WTC11 (cell line): ENCODE results near the gene SEL1L3. TPM values are rescaled to one million over a fixed set of nuclear protein-coding genes. Genes with fewer than 3 reads are reported as not detected.

Experiments
- ATAC-seq: fragments of 200-7000 bp; cut with Tn5 transposase; 2 replicates; pipeline ENCODE4 v1.10.0; 2021; ENCODE audit warnings: mild to moderate bottlenecking, moderate library complexity
- CTCF ChIA-PET: fragments of 300-600 bp; sonication (Branson Sonifier 250); formaldehyde crosslinking; loops from one replicate; lab custom pipeline; 2021; ENCODE audit warnings: antibody characterized with exemption; lab: Charles Lee
- POLR2A ChIA-PET: fragments of 350-600 bp; sonication (Branson Sonifier 250); formaldehyde crosslinking; loops from one replicate; lab custom pipeline; 2021; ENCODE audit warnings: antibody characterized with exemption; lab: Charles Lee
- DNase-seq: peaks from one replicate; pipeline ENCODE4 v3.0.0; 2021; ENCODE audit warnings: low spot score
- H3K27ac Mint-ChIP-seq: 2 replicates; pipeline ENCODE4 v1.8.0; 2021; ENCODE audit warnings: mixed read lengths
- H3K27me3 Mint-ChIP-seq: 2 replicates; pipeline ENCODE4 v1.8.0; 2021; ENCODE audit warnings: low read depth, mild to moderate bottlenecking, moderate library complexity, mixed read lengths
- H3K36me3 Mint-ChIP-seq: 2 replicates; pipeline ENCODE4 v1.8.0; 2021; ENCODE audit warnings: mixed read lengths
- H3K4me1 Mint-ChIP-seq: 2 replicates; pipeline ENCODE4 v1.8.0; 2022; ENCODE audit warnings: mixed read lengths
- H3K4me3 Mint-ChIP-seq: 2 replicates; pipeline ENCODE4 v1.8.0; 2021; ENCODE audit warnings: mild to moderate bottlenecking, moderate library complexity, mixed read lengths
- H3K9me3 Mint-ChIP-seq: 2 replicates; pipeline ENCODE4 v1.8.0; 2021; ENCODE audit warnings: mixed read lengths
- ATF1 ChIP-seq: sonication (generic); formaldehyde crosslinking; IDR thresholded peaks from 2 replicates; pipeline ENCODE4 v1.8.1; 2023; ENCODE audit warnings: mild to moderate bottlenecking, moderate library complexity, missing genetic modification reagents
- CTCF ChIP-seq: fragments of 200-600 bp; IDR thresholded peaks from 2 replicates; pipeline ENCODE4 v1.8.0; 2022; ENCODE audit warnings: antibody characterized with exemption
- ESRRA ChIP-seq: sonication (generic); formaldehyde crosslinking; IDR thresholded peaks from 2 replicates; pipeline ENCODE4 v1.8.1; 2022; ENCODE audit warnings: mild to moderate bottlenecking, missing genetic modification reagents, borderline replicate concordance
- FOXK1 ChIP-seq: sonication (generic); formaldehyde crosslinking; IDR thresholded peaks from 2 replicates; pipeline ENCODE4 v1.8.0; 2022; ENCODE audit warnings: mild to moderate bottlenecking, moderate library complexity, missing genetic modification reagents
- GRHL2 ChIP-seq: fragments of 250-450 bp; sonication (Bioruptor Pico); IDR thresholded peaks from 2 replicates; pipeline ENCODE4 v1.8.0; 2022; ENCODE audit warnings: mild to moderate bottlenecking, moderate library complexity; ENCODE audit not compliant: insufficient replicate concordance, severe bottlenecking
- IRF1 ChIP-seq: sonication (generic); formaldehyde crosslinking; IDR thresholded peaks from 2 replicates; pipeline ENCODE4 v1.8.0; 2023; ENCODE audit warnings: missing genetic modification reagents
- IRF2 ChIP-seq: sonication (generic); formaldehyde crosslinking; IDR thresholded peaks from 2 replicates; pipeline ENCODE4 v1.8.0; 2022; ENCODE audit warnings: low read depth, missing genetic modification reagents, borderline replicate concordance
- JAZF1 ChIP-seq: fragments of 250-450 bp; sonication (Bioruptor Pico); IDR thresholded peaks from 2 replicates; pipeline ENCODE4 v1.9.0; 2021; ENCODE audit warnings: moderate library complexity, mild to moderate bottlenecking, inconsistent platforms
- KAT7 ChIP-seq: sonication (generic); formaldehyde crosslinking; IDR thresholded peaks from 2 replicates; pipeline ENCODE4 v1.8.1; 2023; ENCODE audit warnings: missing genetic modification reagents, mild to moderate bottlenecking, borderline replicate concordance
- NR3C1 ChIP-seq: sonication (generic); formaldehyde crosslinking; conservative IDR thresholded peaks from 2 replicates; pipeline ENCODE4 v1.8.1; 2023; ENCODE audit warnings: low read depth, mild to moderate bottlenecking, missing genetic modification reagents
- PRDM15 ChIP-seq: sonication (generic); formaldehyde crosslinking; IDR thresholded peaks from 2 replicates; pipeline ENCODE4 v1.8.0; 2022; ENCODE audit warnings: missing genetic modification reagents
- ZBTB43 ChIP-seq: sonication (generic); formaldehyde crosslinking; IDR thresholded peaks from 2 replicates; pipeline ENCODE4 v1.8.1; 2023; ENCODE audit warnings: mild to moderate bottlenecking, missing genetic modification reagents
- ZNF138 ChIP-seq: sonication (generic); formaldehyde crosslinking; conservative IDR thresholded peaks from 2 replicates; pipeline ENCODE4 v1.8.1; 2022; ENCODE audit warnings: mild to moderate bottlenecking, moderate library complexity, missing genetic modification reagents
- ZNF232 ChIP-seq: sonication (generic); formaldehyde crosslinking; IDR thresholded peaks from 2 replicates; pipeline ENCODE4 v1.8.0; 2022; ENCODE audit warnings: mild to moderate bottlenecking, missing genetic modification reagents
- ZNF396 ChIP-seq: fragments of 250-450 bp; sonication (Bioruptor Pico); IDR thresholded peaks from 2 replicates; pipeline ENCODE4 v1.8.0; 2021; ENCODE audit warnings: mild to moderate bottlenecking, moderate library complexity, borderline replicate concordance
- ZNF416 ChIP-seq: fragments of 250-450 bp; sonication (Bioruptor Pico); IDR thresholded peaks from 2 replicates; pipeline ENCODE4 v1.9.0; 2021; ENCODE audit warnings: mild to moderate bottlenecking, inconsistent platforms
- ZNF671 ChIP-seq: fragments of 250-450 bp; sonication (Bioruptor Pico); IDR thresholded peaks from 2 replicates; pipeline ENCODE4 v1.8.0; 2021; ENCODE audit warnings: mild to moderate bottlenecking
- ZSCAN18 ChIP-seq: fragments of 250-450 bp; sonication (Bioruptor Pico); IDR thresholded peaks from 2 replicates; pipeline ENCODE4 v2.1.2; 2022; ENCODE audit warnings: mild to moderate bottlenecking, moderate library complexity
- total RNA-seq: library from RNA; stranded (reverse); gene quantifications from 3 replicates; pipeline ENCODE4 v1.2.3, GENCODE V29; 2021
- TF ChIP-seq, protein P1 (sequence below): sonication (generic); formaldehyde crosslinking; IDR thresholded peaks from 2 replicates; pipeline ENCODE4 v1.8.0; 2022; ENCODE audit warnings: mild to moderate bottlenecking, missing genetic modification reagents
- TF ChIP-seq, protein P2 (sequence below): sonication (generic); formaldehyde crosslinking; IDR thresholded peaks from 2 replicates; pipeline ENCODE4 v1.8.1; 2023; ENCODE audit warnings: mild to moderate bottlenecking, missing genetic modification reagents, moderate library complexity

Gene SEL1L3
- total RNA-seq, 1 experiment from 2014 or later: 31.5 TPM

DNA sequence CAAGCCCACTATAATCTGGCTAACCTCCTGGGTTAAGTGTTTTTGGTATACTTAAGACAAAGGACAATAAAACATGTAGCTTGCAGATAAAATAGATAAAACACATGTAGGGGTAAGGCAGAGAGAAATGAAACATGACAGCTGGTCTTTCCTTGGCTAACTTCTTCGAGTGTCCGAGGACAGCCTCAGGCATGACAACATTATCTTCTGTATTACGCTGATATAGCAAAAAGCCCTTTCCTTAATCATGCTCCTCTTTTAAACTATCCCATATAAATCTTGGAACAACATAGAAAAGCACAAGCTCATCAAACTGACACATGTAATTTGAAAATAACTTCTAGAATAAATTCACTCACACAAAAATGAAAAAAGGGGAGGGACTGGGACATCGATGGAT lies 91.1 kb downstream of the SEL1L3 start:
- H3K27me3 Mint-ChIP-seq: no peaks in the 10 kb centered on the region
- ATAC-seq: no peak
- H3K36me3 Mint-ChIP-seq: peaks cover 10% of the 10 kb centered on the region
- H3K27ac Mint-ChIP-seq: no peak overlapping the region
- ChIA-PET CTCF (interaction anchor here (1.5 to 2.1 kb wide), 3 partner anchors 21 to 332 kb away, joined by 6 to 7 read pairs (median 7); no protein-coding TSS in a partner anchor), POLR2A (interaction anchor here (1.0 kb wide), 1 partner anchor 9 kb away, joined by 3 read pairs; no protein-coding TSS in a partner anchor)
- H3K4me1 Mint-ChIP-seq: peaks cover 11% of the 10 kb centered on the region
- DNase-seq: no peak
- H3K4me3 Mint-ChIP-seq: no peak overlapping the region
- TF ChIP-seq ATF1 (CRISPR knock-in tag): no peak
- no peak for TF ChIP-seq GRHL2
- TF ChIP-seq ZSCAN18 (CRISPR knock-in tag): no peak
- TF ChIP-seq FOXK1: no peak
- no peak for TF ChIP-seq CTCF
- TF ChIP-seq, protein P1, sequence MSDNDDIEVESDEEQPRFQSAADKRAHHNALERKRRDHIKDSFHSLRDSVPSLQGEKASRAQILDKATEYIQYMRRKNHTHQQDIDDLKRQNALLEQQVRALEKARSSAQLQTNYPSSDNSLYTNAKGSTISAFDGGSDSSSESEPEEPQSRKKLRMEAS (CRISPR knock-in tag): no peak
- TF ChIP-seq NR3C1: no peak
- no peak for TF ChIP-seq IRF1 (CRISPR knock-in tag)
- no peak for TF ChIP-seq PRDM15 (CRISPR knock-in tag)
- no peak for TF ChIP-seq KAT7 (CRISPR knock-in tag)
- no peak for TF ChIP-seq ZNF232 (CRISPR knock-in tag)
- no peak for TF ChIP-seq IRF2 (CRISPR knock-in tag)
- TF ChIP-seq ZNF396 (CRISPR knock-in tag): no peak
- no peaks in the 10 kb centered on the region for H3K9me3 Mint-ChIP-seq

DNA sequence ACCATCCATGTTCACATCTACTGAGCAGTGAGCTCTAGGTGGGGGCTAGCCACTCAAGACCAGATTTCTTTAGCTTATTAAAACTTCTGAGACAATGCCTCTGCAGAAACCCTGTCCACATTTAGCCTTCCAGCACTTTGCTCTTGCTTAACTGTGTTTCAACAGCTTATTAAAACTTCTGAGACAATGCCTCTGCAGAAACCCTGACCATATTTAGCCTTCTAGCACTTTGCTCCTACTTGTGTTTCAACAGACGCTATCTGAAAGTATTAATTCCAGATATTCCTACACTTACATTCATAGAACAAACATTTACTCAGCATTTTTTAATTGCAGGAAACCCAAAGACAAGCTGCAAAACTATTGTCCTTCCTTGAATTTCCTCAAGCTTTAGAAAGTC lies 91.9 kb downstream of the SEL1L3 start:
- Mint-ChIP-seq H3K27ac (no peak overlapping the region), H3K9me3 (no peaks in the 10 kb centered on the region), H3K4me3 (no peak overlapping the region), H3K27me3 (no peaks in the 10 kb centered on the region), H3K4me1 (peaks cover 11% of the 10 kb centered on the region), H3K36me3 (peaks cover 15% of the 10 kb centered on the region)
- POLR2A ChIA-PET: interaction anchor here (1.0 kb wide), 1 partner anchor 9 kb away, joined by 3 read pairs; no protein-coding TSS in a partner anchor
- DNase-seq: no peak
- TF ChIP-seq ZNF416 (CRISPR knock-in tag): no peak
- TF ChIP-seq ZNF396 (CRISPR knock-in tag): no peak
- no peak for TF ChIP-seq ZNF138 (CRISPR knock-in tag)
- TF ChIP-seq JAZF1 (CRISPR knock-in tag): no peak
- TF ChIP-seq ESRRA (CRISPR knock-in tag): no peak
- TF ChIP-seq, protein P2, sequence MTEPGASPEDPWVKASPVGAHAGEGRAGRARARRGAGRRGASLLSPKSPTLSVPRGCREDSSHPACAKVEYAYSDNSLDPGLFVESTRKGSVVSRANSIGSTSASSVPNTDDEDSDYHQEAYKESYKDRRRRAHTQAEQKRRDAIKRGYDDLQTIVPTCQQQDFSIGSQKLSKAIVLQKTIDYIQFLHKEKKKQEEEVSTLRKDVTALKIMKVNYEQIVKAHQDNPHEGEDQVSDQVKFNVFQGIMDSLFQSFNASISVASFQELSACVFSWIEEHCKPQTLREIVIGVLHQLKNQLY (CRISPR knock-in tag): no peak
- no peak for TF ChIP-seq ZNF671 (CRISPR knock-in tag)
- TF ChIP-seq ZBTB43 (CRISPR knock-in tag): no peak
- no peak for ATAC-seq
- CTCF ChIA-PET: interaction anchor here (0.7 to 2.1 kb wide), 4 partner anchors 22 to 331 kb away, joined by 3 to 7 read pairs (median 6); no protein-coding TSS in a partner anchor
